ENCODE measurements around the gene PSMB9. TPM values are rescaled to one million over a fixed set of nuclear protein-coding genes. Genes with fewer than 3 reads are reported as not detected.

Gene PSMB9
- total and polyA plus RNA-seq, 5 donors: 8.2 to 22.7 (median 16.9) TPM

DNA sequence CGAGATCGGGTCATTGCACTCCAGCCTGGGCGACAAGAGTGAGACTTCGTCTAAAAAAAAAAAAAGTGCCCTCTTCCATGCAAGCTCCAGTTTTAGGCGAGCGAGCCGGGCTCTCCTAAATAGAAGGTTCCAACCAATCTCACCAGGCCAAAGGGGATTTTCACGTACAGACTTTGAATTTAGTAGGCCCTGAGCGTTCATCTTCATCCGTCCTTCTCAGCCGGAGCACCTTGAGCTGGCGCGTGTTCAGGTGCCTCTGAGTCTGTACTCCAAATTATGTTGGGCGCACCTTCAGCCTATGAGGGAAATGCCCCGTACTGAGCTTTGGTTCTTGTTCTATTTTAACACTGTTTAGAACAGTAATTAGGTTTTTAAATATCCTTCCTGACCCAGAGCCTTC is 14.6 kb upstream of the PSMB9 start:
- Histone ChIP-seq H3K4me1 (ENCODE audit: control insufficient read depth, insufficient read depth, low read length) (peaks cover 5% of the 10 kb centered on the region), H3K4me3 (ENCODE audit: low read length) (no peak overlapping the region), H3K27ac (ENCODE audit: low read length) (no peak overlapping the region), H3K9me3 (ENCODE audit: control insufficient read depth, low read length) (no peaks in the 10 kb centered on the region), H3K27me3 (ENCODE audit: control insufficient read depth, insufficient read depth) (no peaks in the 10 kb centered on the region)
- ATAC-seq: no peak
- 87% methylated on average over 15 of the region's 15 CpGs for WGBS
- peak in 2 of 3 donors; percentile 30 to 45 for DNase-seq
- intact Hi-C loops (cut with DNase I): loop anchor here in 2 of 4 donors (2.0 kb wide), 2 partner anchors 27 to 29 kb away; no protein-coding TSS in a partner anchor

DNA sequence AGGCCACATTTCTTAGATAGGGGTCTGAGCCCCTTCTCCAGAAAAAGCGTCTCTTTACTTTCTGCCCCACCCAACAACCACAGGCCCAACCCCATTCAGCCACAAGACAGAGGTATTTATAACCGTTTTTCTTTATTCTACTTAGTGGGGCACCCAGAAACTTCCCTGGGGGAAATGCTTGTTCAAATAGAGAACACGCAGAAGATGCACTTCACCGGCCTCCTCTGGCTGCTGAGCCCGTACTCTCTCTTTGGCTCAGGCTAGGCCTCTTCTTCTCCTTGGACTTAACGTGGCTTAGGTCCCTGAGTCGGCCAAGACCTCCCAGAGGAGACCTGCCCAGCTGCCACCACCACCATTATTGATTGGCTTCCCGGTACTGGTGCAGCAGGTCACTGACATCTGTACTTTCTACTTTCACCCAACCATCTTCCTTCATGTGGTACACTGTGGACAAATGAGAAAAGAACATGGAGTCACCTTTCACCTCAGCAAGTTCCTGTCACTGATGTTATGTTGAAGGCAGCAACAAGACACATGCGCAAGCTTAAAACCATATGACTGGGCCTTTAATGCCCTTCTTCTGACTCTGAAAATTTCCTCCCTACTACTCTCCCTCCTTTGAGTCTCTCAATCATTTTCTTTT is 13.3 kb upstream of the PSMB9 start:
- Histone ChIP-seq H3K27ac (ENCODE audit: low read length) (no peak overlapping the region), H3K4me1 (ENCODE audit: control insufficient read depth, insufficient read depth, low read length) (peaks cover 5% of the 10 kb centered on the region), H3K4me3 (ENCODE audit: low read length) (no peak overlapping the region), H3K9me3 (ENCODE audit: control insufficient read depth, low read length) (no peaks in the 10 kb centered on the region), H3K27me3 (ENCODE audit: control insufficient read depth, insufficient read depth) (no peaks in the 10 kb centered on the region)
- DNase-seq (no peak), ATAC-seq (no peak)
- 83% methylated on average over 9 of the region's 9 CpGs for WGBS
- intact Hi-C loops (cut with DNase I): no loop called here

GRCh38 chr6:32842021-32842650 is 11.9 kb upstream of the PSMB9 start:
- H3K9me3 ChIP-seq (ENCODE audit: control insufficient read depth, low read length): no peaks in the 10 kb centered on the region
- DNase-seq (no peak), ATAC-seq (no peak)
- H3K27ac ChIP-seq (ENCODE audit: low read length): no peak overlapping the region
- H3K4me3 ChIP-seq (ENCODE audit: low read length): no peak overlapping the region
- WGBS: 85% methylated on average over 6 of the region's 6 CpGs
- no peaks in the 10 kb centered on the region for H3K27me3 ChIP-seq (ENCODE audit: control insufficient read depth, insufficient read depth)
- H3K4me1 ChIP-seq (ENCODE audit: control insufficient read depth, insufficient read depth, low read length): peaks cover 5% of the 10 kb centered on the region
- intact Hi-C loops (cut with DNase I): no loop called here

- Histone ChIP-seq H3K9me3 (ENCODE audit: control insufficient read depth, low read length) (no peaks in the 10 kb centered on the region), H3K27ac (ENCODE audit: low read length) (no peak overlapping the region), H3K27me3 (ENCODE audit: control insufficient read depth, insufficient read depth) (no peaks in the 10 kb centered on the region), H3K4me3 (ENCODE audit: low read length) (peak overlapping the region; percentile 86), H3K4me1 (ENCODE audit: control insufficient read depth, insufficient read depth, low read length) (peaks cover 3% of the 10 kb centered on the region)
- 79% methylated on average over 8 of the region's 8 CpGs for WGBS
- intact Hi-C loops (cut with DNase I): no loop called here
- ATAC-seq (no peak), DNase-seq (no peak)
These were observed 11.3 kb upstream of the PSMB9 start for GRCh38 chr6:32842690-32843089.

DNA sequence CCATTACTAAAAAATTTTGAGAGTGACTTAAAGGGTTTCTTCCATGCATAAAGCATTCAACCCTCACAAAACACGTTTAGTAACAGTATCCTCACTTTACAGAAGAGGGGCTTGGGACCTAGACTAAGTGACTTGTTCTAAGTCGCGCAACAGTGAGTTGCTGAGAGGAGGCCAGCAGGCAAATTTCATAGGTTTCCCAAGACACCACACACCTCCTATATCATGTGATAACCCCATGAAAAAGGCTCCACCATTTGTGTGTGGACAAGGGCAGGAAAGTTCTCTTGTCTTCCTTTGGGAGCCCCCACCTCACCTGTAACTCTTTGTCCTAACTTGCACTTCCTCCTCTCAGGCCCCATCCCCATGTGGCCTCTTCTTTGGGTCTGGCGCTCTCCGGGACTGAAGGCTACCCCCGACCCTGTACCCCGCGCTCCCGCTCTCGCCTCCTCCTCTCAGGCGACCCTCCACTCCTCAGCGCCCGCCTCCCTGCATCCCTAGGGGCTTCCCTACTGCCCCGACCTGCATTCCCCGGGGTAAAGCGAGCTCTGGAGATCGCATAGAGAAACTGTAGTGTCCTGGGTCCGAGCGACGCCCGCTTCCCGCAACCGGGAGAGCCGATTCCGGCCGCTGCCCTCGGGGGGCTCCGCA is 10.5 kb upstream of the PSMB9 start:
- no peaks in the 10 kb centered on the region for H3K9me3 ChIP-seq (ENCODE audit: control insufficient read depth, low read length)
- peak in 1 of 3 donors; percentile 80 for DNase-seq
- H3K27me3 ChIP-seq (ENCODE audit: control insufficient read depth, insufficient read depth): no peaks in the 10 kb centered on the region
- intact Hi-C loops (cut with DNase I): no loop called here
- peak overlapping the region; percentile 86 for H3K4me3 ChIP-seq (ENCODE audit: low read length)
- 6% methylated on average over 28 of the region's 28 CpGs for WGBS
- peak overlapping the region; percentile 98 for H3K27ac ChIP-seq (ENCODE audit: low read length)
- peak in 1 of 2 donors; percentile 0 for ATAC-seq
- H3K4me1 ChIP-seq (ENCODE audit: control insufficient read depth, insufficient read depth, low read length): peaks cover 2% of the 10 kb centered on the region

GRCh38 chr6:32843979-32844838 is 9.8 kb upstream of the PSMB9 start, which contains the start of gene PSMB8:
Gene PSMB8, minus strand, starts transcription at chr6:32844047. Its CDS starts 51 bp downstream, at chr6:32843996.
- DNase-seq: peak; percentile 95 to 99 (median 97)
- peak within 1 kb of the TSS; percentile 86 for H3K4me3 ChIP-seq (ENCODE audit: low read length)

DNA sequence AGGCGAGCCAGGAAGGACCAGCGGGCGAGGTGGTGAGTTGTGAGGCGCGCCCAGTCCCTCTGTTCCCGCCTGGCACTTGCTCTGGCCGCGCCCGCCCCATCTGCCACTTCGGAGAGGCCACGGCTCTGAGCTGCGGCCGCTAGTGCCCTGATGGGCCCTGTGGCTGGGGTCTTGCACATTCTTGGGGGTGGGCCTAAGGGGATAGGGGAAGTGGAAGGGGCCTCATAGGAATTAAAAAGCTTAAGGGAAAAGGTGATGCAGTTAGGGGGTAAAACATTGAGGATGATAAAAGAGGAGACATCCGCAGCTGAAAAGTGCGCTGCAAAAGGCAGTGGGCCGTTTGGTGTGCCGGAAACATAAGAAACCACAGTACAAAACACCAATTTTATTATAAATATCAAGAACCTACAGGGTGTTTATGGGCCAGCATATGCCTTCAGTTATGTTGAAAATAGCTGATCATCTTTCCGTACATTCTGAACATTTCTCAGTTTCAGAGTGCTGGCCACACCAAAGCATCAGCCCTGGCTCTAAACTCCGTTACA is 9.1 kb upstream of the PSMB9 start:
- Histone ChIP-seq H3K4me1 (ENCODE audit: control insufficient read depth, insufficient read depth, low read length) (peaks cover 2% of the 10 kb centered on the region), H3K27ac (ENCODE audit: low read length) (peak overlapping the region; percentile 91), H3K27me3 (ENCODE audit: control insufficient read depth, insufficient read depth) (no peaks in the 10 kb centered on the region), H3K9me3 (ENCODE audit: control insufficient read depth, low read length) (no peaks in the 10 kb centered on the region), H3K4me3 (ENCODE audit: low read length) (peak overlapping the region; percentile 86)
- 29% methylated on average over 19 of the region's 19 CpGs for WGBS
- no peak for DNase-seq
- intact Hi-C loops (cut with DNase I): no loop called here
- ATAC-seq: no peak

More at GRCh38 chr6:32843979-32844838, 9.8 kb upstream of the PSMB9 start, which contains the start of gene PSMB8:
- H3K9me3 ChIP-seq (ENCODE audit: control insufficient read depth, low read length): no peaks in the 10 kb centered on the region
- peaks cover 2% of the 10 kb centered on the region for H3K4me1 ChIP-seq (ENCODE audit: control insufficient read depth, insufficient read depth, low read length)
- under 1% methylated on average over 40 of the region's 40 CpGs for WGBS
- peak; percentile 97 for ATAC-seq
- H3K27ac ChIP-seq (ENCODE audit: low read length): peak within 1 kb of the TSS; percentile 98
- no peaks in the 10 kb centered on the region for H3K27me3 ChIP-seq (ENCODE audit: control insufficient read depth, insufficient read depth)
- intact Hi-C loops (cut with DNase I): no loop called here

DNA sequence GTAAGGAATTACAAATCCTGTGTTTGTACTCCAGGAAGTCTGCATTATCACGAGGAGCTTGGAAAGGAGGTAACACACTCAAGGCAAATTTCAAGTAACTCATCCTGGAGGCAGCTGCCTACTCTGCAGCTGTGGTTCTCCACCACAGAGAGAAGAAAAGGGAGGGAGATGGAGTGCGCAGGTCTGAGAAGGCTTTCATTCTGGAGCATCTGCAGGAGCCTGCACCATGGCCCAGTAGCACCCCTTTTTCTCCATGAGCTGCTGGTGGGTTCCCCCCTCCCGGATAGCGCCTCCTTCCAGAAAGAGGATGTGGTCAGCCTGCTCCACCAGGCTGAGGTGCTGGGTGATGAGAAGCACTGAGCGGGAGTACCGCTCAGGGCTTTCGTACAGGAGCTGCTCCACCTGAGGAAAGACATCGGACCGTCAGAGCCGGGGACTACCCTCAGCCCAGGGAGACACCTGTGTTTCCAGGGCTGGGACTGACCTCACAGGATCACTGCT is 8.6 kb upstream of the PSMB9 start:
- peak in 1 of 3 donors; percentile 54 for DNase-seq
- ATAC-seq: no peak
- intact Hi-C loops (cut with DNase I): no loop called here
- peaks cover 2% of the 10 kb centered on the region for H3K4me1 ChIP-seq (ENCODE audit: control insufficient read depth, insufficient read depth, low read length)
- H3K27ac ChIP-seq (ENCODE audit: low read length): no peak overlapping the region
- H3K27me3 ChIP-seq (ENCODE audit: control insufficient read depth, insufficient read depth): no peaks in the 10 kb centered on the region
- H3K4me3 ChIP-seq (ENCODE audit: low read length): peak overlapping the region; percentile 86
- H3K9me3 ChIP-seq (ENCODE audit: control insufficient read depth, low read length): no peaks in the 10 kb centered on the region
- 56% methylated on average over 10 of the region's 10 CpGs for WGBS

DNA sequence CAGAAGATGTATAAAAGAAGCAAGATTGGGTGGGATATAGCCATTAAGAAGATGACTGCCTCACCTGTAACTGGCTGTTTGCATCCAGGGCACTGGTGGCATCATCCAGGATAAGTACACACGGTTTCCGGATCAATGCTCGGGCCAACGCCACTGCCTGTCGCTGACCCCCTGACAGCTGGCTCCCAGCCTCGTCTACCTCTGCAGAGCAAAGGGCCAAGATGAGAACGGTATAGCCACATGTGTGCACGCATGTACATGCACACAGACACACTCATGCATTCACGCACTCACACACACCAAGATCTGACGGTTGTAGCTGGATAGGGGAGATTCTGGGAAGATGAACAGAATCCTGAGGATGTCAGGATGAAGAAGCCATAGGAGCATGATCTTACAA is 7.0 kb upstream of the PSMB9 start:
- Histone ChIP-seq H3K4me3 (ENCODE audit: low read length) (no peak overlapping the region), H3K27ac (ENCODE audit: low read length) (no peak overlapping the region), H3K27me3 (ENCODE audit: control insufficient read depth, insufficient read depth) (no peaks in the 10 kb centered on the region), H3K4me1 (ENCODE audit: control insufficient read depth, insufficient read depth, low read length) (peaks cover 3% of the 10 kb centered on the region), H3K9me3 (ENCODE audit: control insufficient read depth, low read length) (no peaks in the 10 kb centered on the region)
- no peak for DNase-seq
- intact Hi-C loops (cut with DNase I): no loop called here
- 90% methylated on average over 10 of the region's 10 CpGs for whole genome bisulfite sequencing
- no peak for ATAC-seq

DNA sequence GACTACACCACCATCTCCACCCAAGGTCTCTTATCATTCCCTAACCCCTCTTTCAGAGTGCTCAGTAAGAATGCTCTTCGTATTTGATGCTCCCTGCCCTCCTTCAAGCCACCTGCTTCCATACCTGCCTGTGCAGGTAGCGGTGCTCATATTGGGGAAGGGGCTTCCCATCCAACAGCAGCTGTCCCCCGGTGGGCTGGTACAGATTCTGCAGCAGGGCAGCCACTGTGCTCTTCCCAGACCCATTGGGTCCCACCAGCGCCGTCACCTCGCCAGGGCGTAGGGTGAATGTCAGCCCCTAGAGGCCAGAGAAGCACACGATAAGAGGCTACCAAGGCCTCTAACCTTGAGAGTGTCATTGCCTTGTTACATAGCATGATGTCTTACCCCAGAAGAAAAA is 6.2 kb upstream of the PSMB9 start:
- H3K27me3 ChIP-seq (ENCODE audit: control insufficient read depth, insufficient read depth): no peaks in the 10 kb centered on the region
- peaks cover 5% of the 10 kb centered on the region for H3K4me1 ChIP-seq (ENCODE audit: control insufficient read depth, insufficient read depth, low read length)
- H3K9me3 ChIP-seq (ENCODE audit: control insufficient read depth, low read length): no peaks in the 10 kb centered on the region
- intact Hi-C loops (cut with DNase I): no loop called here
- no peak overlapping the region for H3K27ac ChIP-seq (ENCODE audit: low read length)
- ATAC-seq (no peak), DNase-seq (no peak)
- 89% methylated on average over 8 of the region's 8 CpGs for WGBS
- H3K4me3 ChIP-seq (ENCODE audit: low read length): no peak overlapping the region
